GM13977 (cell line): ENCODE measurements around the gene FSTL4.

ENCODE experiments used
- DNase-seq: peaks from one replicate; pipeline ENCODE4 v3.0.0; 2012; ENCODE audit warnings: low spot score
- CTCF ChIP-seq: IDR thresholded peaks from 2 replicates; pipeline ENCODE4 v1.5.1; 2012; ENCODE audit warnings: mild to moderate bottlenecking, control low read depth; ENCODE audit not compliant: insufficient read depth; ENCODE audit errors: extremely low read depth, missing control alignments
- in situ Hi-C: fragments of 300-500 bp; cut with MboI; formaldehyde crosslinking; loops from one replicate; pipeline ENCODE4 v1.12.0; 2022; ENCODE audit warnings: low sequenced_read_pairs, low pct_unique_long_range_greater_than_20kb, mixed read lengths, inconsistent platforms; ENCODE audit not compliant: unreplicated experiment

The FSTL4 gene

GRCh38 chr5:133406977-133407632, 205.2 kb downstream of the FSTL4 start:
- no peak for TF ChIP-seq CTCF
- in situ Hi-C loops = no loop called here
- no peak for DNase-seq

- no peak for TF ChIP-seq CTCF
- in situ Hi-C loops = no loop called here
- no peak for DNase-seq
Measured at GRCh38 chr5:133406208-133406976, 205.9 kb downstream of the FSTL4 start.

DNA sequence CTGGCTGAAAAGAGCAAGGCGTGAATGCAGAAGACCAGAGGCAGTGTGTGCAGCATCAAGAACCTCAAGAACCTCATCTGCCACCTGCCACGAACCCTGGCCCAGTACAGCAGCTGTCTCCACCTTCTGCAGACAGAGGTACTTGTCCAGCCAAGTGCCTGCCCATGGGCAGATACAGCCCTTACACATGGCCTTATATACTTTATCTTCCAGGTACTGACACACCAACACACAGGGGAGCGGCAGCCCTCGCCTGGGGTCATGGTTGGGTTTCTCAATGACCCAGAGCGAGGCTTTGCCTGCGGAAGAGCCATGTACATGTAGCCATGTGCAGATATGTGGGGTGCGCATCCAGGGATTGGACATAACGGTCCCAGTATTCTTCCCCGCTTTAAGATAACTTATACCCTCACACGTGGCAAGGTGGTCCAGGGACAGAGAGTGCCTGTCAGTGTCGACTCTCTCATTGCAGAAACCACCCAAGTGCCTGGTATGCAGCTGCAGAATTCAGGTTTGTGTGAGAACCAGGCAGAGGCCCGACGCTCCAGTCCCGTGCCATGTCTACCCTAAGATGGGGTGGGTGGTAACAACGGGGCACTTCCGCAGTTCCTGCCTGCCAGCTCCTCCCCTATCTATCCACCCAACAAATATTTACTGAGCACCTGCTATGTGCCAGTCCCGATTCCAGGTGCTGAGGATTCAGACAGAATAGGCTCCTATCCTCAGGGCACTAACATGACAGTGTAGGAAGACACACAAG, 206.9 kb downstream of the FSTL4 start:
- no peak for TF ChIP-seq CTCF
- in situ Hi-C loops = no loop called here
- DNase-seq = no peak

- in situ Hi-C loops = no loop called here
- TF ChIP-seq CTCF = no peak
- no peak for DNase-seq
Measured at GRCh38 chr5:133404724-133405123, 207.6 kb downstream of the FSTL4 start.

DNA sequence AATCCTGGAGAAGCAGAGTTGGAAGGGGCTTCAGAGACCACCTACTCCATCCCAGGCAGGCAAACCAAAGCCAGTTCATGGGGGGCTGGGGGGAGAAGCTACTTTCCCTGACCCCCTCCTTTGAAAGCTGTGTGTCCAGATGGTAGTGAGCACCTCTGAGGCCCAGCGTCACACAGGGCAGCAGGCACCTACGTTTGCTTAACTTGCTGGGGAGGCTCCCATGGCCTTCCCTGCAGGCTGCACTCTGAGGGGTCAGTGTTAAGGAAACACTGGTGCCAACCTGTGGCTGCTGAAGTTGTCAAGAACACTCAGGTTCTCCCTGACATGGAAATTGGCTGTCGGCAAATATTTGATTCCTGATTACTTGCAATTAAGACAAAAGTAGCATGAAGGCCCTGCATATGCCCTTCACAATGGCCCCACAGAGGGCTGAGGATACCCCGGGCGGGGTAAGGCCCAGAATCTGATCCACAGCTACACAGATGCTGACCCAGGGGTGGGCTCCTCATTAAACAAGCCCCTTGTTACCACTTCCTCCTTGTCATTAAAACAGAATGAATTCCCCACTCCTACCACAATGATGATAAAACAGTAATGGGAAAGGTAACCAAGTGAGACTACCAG, 208.5 kb downstream of the FSTL4 start:
- in situ Hi-C loops = no loop called here
- no peak for DNase-seq
- TF ChIP-seq CTCF = no peak

DNA sequence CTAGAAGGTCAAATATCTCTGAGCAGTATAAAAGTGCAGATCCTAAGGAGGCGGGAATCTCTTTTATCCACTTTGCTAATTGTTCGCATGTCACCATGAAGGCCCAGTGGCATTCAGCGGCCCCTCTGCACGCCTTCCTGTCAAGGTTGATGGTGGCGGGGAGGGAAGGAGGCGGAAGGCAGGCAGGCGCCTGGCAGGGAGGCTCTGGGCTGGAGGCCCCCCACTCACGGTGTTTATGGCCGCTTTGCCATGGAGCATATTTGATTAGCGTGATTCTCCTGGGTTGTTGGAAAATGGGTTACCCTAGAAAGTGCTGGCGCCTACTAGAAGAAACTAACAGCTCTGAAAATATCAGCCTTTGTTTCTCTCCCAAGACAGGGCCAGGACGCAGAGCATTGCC, 209.6 kb downstream of the FSTL4 start:
- TF ChIP-seq CTCF = no peak
- in situ Hi-C loops = no loop called here
- DNase-seq = no peak
